ENCODE measurements around the gene TMEM240. TPM values are rescaled to one million over a fixed set of nuclear protein-coding genes. Genes with fewer than 3 reads are reported as not detected.

Gene TMEM240
- total and polyA plus RNA-seq, 10 of the 15 experiments (the other 5 are each of a cell fraction or from before 2014, with no cell fraction given): 0.17 to 0.49 TPM; not detected in 8

DNA sequence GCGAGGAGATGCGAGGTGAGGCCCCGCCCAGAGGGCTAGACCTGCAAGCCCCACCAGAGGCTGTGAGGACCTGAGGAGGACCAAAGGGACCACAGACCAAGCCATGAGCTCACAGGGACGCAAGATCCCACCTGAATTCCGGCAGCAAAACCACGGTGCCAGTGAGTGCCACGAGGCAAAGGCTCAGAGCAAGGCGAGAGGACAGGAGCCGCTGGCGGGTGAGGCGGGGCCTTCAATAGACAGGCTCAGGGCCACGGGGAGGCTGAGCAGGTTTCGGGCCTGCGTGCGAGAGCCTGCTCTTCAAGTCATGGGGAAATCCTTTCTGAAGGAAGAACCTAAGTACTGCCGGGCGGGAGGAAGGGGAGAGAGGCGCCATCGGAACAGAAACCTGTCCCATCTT is 7.1 kb upstream of the TMEM240 start:
- Histone ChIP-seq H3K27me3 (replicated peaks in 1 of 2; ENCODE audit: control insufficient read depth in 2 of 2, insufficient read depth in 2 of 2, low read length in 1 of 2) (no peaks in the 10 kb centered on the region), H3K9me3 (replicated peaks; ENCODE audit: control insufficient read depth, insufficient read depth, low read length) (no peaks in the 10 kb centered on the region), H3K9ac (ENCODE audit: control insufficient read depth, insufficient read depth, low read length) (no peak overlapping the region), H3K4me1 (ENCODE audit: control insufficient read depth, insufficient read depth, low read length) (no peaks in the 10 kb centered on the region), H3K79me2 (ENCODE audit: control insufficient read depth, insufficient read depth, low read length) (no peaks in the 10 kb centered on the region), H4K20me1 (ENCODE audit: control insufficient read depth, insufficient read depth) (no peaks in the 10 kb centered on the region), H3K27ac (ENCODE audit: control insufficient read depth, insufficient read depth) (no peak overlapping the region), H3K4me3 (no peak overlapping the region), H3K4me2 (ENCODE audit: control insufficient read depth, insufficient read depth) (no peak overlapping the region), H3K36me3 (ENCODE audit: control insufficient read depth in 2 of 2, insufficient read depth in 2 of 2, low read length in 1 of 2) (no peaks in the 10 kb centered on the region; a peak in 2 of 4 replicates), H2AFZ (ENCODE audit: control insufficient read depth, low read depth, low read length) (no peak overlapping the region)
- 92% methylated on average over 17 of the region's 19 CpGs for WGBS (ENCODE audit: insufficient coverage, insufficient replicate concordance, low lambda C conversion rate, missing lambda C conversion rate)
- ChIA-PET POLR2A (no interaction called here), RAD21 (ENCODE audit: unreplicated experiment) (no interaction called here), CTCF (no interaction called here), SMC1A (ENCODE audit: uncharacterized antibody, unreplicated experiment) (no interaction called here)
- intact Hi-C loops (cut with micrococcal nuclease; ENCODE audit: unreplicated experiment) (no loop called here), in situ Hi-C loops (cut with MboI) (no loop called here)
- FAIRE-seq (no peak), ATAC-seq (no peak), DNase-seq (ENCODE audit: low read depth, low spot score) (no peak)
- TF ChIP-seq STAT1 (conservative IDR thresholded peaks at IDR 0.05) (no peak), HDAC2 (IDR thresholded peaks at IDR 0.05) (no peak), RCOR1 (conservative IDR thresholded peaks at IDR 0.05; ENCODE audit: low read depth, low read length) (no peak), ZBTB40 (IDR thresholded peaks at IDR 0.05; ENCODE audit: borderline replicate concordance) (no peak), SREBF1 (IDR thresholded peaks at IDR 0.05; ENCODE audit: low read length) (no peak)
- TF ChIP-seq, protein P1, sequence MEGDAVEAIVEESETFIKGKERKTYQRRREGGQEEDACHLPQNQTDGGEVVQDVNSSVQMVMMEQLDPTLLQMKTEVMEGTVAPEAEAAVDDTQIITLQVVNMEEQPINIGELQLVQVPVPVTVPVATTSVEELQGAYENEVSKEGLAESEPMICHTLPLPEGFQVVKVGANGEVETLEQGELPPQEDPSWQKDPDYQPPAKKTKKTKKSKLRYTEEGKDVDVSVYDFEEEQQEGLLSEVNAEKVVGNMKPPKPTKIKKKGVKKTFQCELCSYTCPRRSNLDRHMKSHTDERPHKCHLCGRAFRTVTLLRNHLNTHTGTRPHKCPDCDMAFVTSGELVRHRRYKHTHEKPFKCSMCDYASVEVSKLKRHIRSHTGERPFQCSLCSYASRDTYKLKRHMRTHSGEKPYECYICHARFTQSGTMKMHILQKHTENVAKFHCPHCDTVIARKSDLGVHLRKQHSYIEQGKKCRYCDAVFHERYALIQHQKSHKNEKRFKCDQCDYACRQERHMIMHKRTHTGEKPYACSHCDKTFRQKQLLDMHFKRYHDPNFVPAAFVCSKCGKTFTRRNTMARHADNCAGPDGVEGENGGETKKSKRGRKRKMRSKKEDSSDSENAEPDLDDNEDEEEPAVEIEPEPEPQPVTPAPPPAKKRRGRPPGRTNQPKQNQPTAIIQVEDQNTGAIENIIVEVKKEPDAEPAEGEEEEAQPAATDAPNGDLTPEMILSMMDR (IDR thresholded peaks at IDR 0.05 in 2 of 3, conservative IDR thresholded peaks at IDR 0.05 in 1 of 3; ENCODE audit: control insufficient read depth in 2 of 3, extremely low read depth in 1 of 3, insufficient read depth in 1 of 3, low read depth in 3 of 3, low read length in 3 of 3): no peak
- no TSS peak for BruUV-seq (replicated peaks)

All from GM12878 (cell line).